HepG2 (cell line): Measurements from ENCODE around the gene PTH2. TPM values are rescaled to one million over a fixed set of nuclear protein-coding genes. Genes with fewer than 3 reads are reported as not detected.

ENCODE experiments used
- ARID3A ChIP-seq: IDR thresholded peaks from 2 replicates; pipeline ENCODE4 v1.6.1; 2012; ENCODE audit warnings: low read depth, low read length, improper control_type of control experiment
- IRX3 ChIP-seq: sonication (generic); formaldehyde crosslinking; IDR thresholded peaks from 2 replicates; pipeline ENCODE4 v1.8.1; 2023; ENCODE audit warnings: mild to moderate bottlenecking, low read depth, missing genetic modification reagents, borderline replicate concordance
- KAT2B ChIP-seq: fragments of 150-350 bp; IDR thresholded peaks from 2 replicates; pipeline ENCODE4 v1.6.1; 2014; ENCODE audit warnings: low read depth, low read length, borderline replicate concordance
- MTA3 ChIP-seq: sonication (generic); formaldehyde crosslinking; IDR thresholded peaks from 2 replicates; pipeline ENCODE4 v1.4.0; 2020; ENCODE audit warnings: missing genetic modification reagents
- RXRB ChIP-seq: IDR thresholded peaks from 2 replicates; pipeline ENCODE4 v1.6.1; 2016; ENCODE audit warnings: borderline replicate concordance, missing genetic modification reagents, missing compliant biosample characterization
- STAG1 ChIP-seq: sonication (generic); formaldehyde crosslinking; IDR thresholded peaks from 2 replicates; pipeline ENCODE4 v1.4.0; 2020; ENCODE audit warnings: missing genetic modification reagents
- TAF15 ChIP-seq: fragments of 200-400 bp; formaldehyde crosslinking; IDR thresholded peaks from one replicate; pipeline ENCODE4 v1.6.1; 2018; ENCODE audit warnings: mild to moderate bottlenecking, low read depth, low read length; ENCODE audit not compliant: poor library complexity, severe bottlenecking
- TFE3 ChIP-seq: IDR thresholded peaks from 2 replicates; pipeline ENCODE4 v1.6.1; 2016
- ZFP1 ChIP-seq: IDR thresholded peaks from 2 replicates; pipeline ENCODE4 v1.6.1; 2016
- ZFP90 ChIP-seq: sonication (generic); formaldehyde crosslinking; IDR thresholded peaks from 2 replicates; pipeline ENCODE4 v1.8.0; 2022; ENCODE audit warnings: missing genetic modification reagents, mild to moderate bottlenecking, inconsistent platforms, borderline replicate concordance
- ZNF33B ChIP-seq: sonication (generic); formaldehyde crosslinking; IDR thresholded peaks from 2 replicates; pipeline ENCODE4 v1.5.1; 2020; ENCODE audit warnings: mild to moderate bottlenecking, missing genetic modification reagents
- ZNF891 ChIP-seq: sonication (generic); formaldehyde crosslinking; IDR thresholded peaks from 2 replicates; pipeline ENCODE4 v1.5.0; 2020; ENCODE audit warnings: mild to moderate bottlenecking, missing genetic modification reagents
- polyA plus RNA-seq, 8 experiments: library from polyadenylated mRNA; depleted of rRNA in 3 of 8; stranded (reverse) in 7 of 8; unstranded in 1 of 8; fragments of >200 nt; fragmentation: Illumina TruSeq in 4 of 8; extraction: Trizol in 4 of 8; gene quantifications; 2 replicates each; pipeline versions ENCODE4 v1.2.1 to v1.2.3, GENCODE V29; 2011 to 2016; ENCODE audit warnings: low read depth in 4 of 8, missing spikeins in 1 of 8, mixed read lengths in 1 of 8; ENCODE audit not compliant: insufficient read depth in 1 of 8
- total RNA-seq, 5 experiments: library from RNA; depleted of rRNA; stranded (reverse); fragments of >200 nt; fragmentation: Illumina TruSeq; extraction: Trizol; gene quantifications; 2 replicates each; pipeline ENCODE4 v1.2.3, GENCODE V29; 2016; ENCODE audit warnings: low read depth in 1 of 5
- TF ChIP-seq, protein P1 (sequence below): sonication (generic); formaldehyde crosslinking; IDR thresholded peaks from one replicate; pipeline ENCODE4 v1.5.1; 2020; ENCODE audit warnings: mild to moderate bottlenecking, missing genetic modification reagents; ENCODE audit errors: not compliant biosample characterization
- TF ChIP-seq, protein P2 (sequence below): sonication (generic); formaldehyde crosslinking; conservative IDR thresholded peaks from 2 replicates; pipeline ENCODE4 v1.4.0; 2020; ENCODE audit warnings: missing genetic modification reagents

The PTH2 gene
- total and polyA plus RNA-seq, 2 of the 13 experiments (the other 11 are each of a cell fraction or from before 2014, with no cell fraction given): not detected

DNA sequence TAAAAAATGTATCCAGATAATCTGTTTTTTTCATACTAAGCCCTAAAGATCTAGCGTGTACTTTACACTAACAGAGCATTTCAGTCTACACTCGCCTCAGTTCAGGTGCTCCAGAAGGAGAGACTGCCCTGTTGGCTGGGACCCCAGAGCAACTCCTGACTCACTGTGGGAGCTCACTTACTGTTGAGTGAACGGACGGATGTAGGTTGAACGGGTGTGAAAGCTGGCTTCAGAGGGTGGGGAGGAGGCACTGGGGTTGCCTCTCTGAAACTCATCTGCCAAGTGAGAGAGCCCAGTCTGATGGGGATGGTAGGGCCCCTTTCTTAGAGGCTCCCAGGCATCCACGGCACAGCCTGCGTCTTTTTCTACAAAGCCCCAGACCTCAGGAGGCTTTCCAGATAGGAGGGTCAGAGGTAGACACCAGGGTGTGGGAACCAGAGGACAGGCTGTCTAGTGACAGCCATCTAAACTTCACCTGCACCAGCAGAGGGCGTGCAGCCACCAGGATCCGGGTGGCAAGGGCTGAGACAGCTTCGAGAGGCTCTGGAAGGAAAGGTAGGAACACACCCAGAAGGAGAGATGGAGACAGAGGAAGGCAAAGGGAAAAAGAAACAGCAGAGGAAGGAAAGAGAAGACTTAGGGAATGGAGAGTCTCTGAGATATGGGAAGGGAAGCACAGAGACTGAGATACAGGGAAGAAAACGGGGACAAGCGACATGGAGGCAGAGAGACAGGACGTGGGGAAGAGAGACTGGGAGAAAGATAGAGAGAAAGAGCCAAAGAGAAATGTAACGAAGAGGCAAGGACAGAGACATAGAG is 31.5 kb downstream of the PTH2 start (continued):
- TF ChIP-seq KAT2B: no peak
- TF ChIP-seq, protein P1, sequence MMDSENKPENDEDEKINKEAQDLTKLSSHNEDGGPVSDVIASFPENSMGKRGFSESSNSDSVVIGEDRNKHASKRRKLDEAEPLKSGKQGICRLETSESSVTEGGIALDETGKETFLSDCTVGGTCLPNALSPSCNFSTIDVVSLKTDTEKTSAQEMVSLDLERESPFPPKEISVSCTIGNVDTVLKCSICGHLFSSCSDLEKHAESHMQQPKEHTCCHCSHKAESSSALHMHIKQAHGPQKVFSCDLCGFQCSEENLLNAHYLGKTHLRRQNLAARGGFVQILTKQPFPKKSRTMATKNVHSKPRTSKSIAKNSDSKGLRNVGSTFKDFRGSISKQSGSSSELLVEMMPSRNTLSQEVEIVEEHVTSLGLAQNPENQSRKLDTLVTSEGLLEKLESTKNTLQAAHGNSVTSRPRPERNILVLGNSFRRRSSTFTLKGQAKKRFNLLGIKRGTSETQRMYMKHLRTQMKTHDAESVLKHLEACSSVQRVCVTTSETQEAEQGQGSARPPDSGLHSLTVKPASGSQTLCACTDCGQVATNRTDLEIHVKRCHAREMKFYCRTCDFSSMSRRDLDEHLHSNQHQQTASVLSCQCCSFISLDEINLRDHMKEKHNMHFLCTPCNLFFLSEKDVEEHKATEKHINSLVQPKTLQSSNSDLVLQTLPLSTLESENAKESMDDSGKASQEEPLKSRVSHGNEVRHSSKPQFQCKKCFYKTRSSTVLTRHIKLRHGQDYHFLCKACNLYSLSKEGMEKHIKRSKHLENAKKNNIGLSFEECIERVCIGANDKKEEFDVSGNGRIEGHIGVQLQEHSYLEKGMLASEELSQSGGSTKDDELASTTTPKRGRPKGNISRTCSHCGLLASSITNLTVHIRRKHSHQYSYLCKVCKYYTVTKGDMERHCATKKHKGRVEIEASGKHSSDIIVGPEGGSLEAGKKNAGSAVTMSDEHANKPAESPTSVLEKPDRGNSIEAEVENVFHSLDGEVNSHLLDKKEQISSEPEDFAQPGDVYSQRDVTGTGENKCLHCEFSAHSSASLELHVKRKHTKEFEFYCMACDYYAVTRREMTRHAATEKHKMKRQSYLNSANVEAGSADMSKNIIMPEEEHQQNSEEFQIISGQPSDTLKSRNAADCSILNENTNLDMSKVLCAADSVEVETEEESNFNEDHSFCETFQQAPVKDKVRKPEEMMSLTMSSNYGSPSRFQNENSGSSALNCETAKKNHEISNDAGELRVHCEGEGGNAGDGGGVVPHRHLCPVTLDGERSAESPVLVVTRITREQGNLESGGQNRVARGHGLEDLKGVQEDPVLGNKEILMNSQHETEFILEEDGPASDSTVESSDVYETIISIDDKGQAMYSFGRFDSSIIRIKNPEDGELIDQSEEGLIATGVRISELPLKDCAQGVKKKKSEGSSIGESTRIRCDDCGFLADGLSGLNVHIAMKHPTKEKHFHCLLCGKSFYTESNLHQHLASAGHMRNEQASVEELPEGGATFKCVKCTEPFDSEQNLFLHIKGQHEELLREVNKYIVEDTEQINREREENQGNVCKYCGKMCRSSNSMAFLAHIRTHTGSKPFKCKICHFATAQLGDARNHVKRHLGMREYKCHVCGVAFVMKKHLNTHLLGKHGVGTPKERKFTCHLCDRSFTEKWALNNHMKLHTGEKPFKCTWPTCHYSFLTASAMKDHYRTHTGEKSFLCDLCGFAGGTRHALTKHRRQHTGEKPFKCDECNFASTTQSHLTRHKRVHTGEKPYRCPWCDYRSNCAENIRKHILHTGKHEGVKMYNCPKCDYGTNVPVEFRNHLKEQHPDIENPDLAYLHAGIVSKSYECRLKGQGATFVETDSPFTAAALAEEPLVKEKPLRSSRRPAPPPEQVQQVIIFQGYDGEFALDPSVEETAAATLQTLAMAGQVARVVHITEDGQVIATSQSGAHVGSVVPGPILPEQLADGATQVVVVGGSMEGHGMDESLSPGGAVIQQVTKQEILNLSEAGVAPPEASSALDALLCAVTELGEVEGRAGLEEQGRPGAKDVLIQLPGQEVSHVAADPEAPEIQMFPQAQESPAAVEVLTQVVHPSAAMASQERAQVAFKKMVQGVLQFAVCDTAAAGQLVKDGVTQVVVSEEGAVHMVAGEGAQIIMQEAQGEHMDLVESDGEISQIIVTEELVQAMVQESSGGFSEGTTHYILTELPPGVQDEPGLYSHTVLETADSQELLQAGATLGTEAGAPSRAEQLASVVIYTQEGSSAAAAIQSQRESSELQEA (CRISPR knock-in tag): no peak
- no peak for TF ChIP-seq ZNF891
- no peak for TF ChIP-seq ZNF33B
- peak; percentile 96 for TF ChIP-seq STAG1
- TF ChIP-seq TFE3 (CRISPR knock-in tag): no peak
- no peak for TF ChIP-seq IRX3 (CRISPR knock-in tag)
- no peak for TF ChIP-seq MTA3 (CRISPR knock-in tag)
- TF ChIP-seq TAF15: no peak
- TF ChIP-seq ZFP1 (CRISPR knock-in tag): no peak
- TF ChIP-seq RXRB: no peak
- TF ChIP-seq ZFP90 (CRISPR knock-in tag): peak; percentile 53; the same call in 1 of the 2 replicates
- TF ChIP-seq, protein P2, sequence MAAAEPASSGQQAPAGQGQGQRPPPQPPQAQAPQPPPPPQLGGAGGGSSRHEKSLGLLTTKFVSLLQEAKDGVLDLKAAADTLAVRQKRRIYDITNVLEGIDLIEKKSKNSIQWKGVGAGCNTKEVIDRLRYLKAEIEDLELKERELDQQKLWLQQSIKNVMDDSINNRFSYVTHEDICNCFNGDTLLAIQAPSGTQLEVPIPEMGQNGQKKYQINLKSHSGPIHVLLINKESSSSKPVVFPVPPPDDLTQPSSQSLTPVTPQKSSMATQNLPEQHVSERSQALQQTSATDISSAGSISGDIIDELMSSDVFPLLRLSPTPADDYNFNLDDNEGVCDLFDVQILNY: no peak
- TF ChIP-seq ARID3A: no peak
